ENCODE measurements around the gene SLC9A3. TPM values are rescaled to one million over a fixed set of nuclear protein-coding genes. Genes with fewer than 3 reads are reported as not detected.

The SLC9A3 gene
- polyA plus RNA-seq, 1 of the 3 experiments (the other 2 are of a cell fraction) = 1.9 TPM

DNA sequence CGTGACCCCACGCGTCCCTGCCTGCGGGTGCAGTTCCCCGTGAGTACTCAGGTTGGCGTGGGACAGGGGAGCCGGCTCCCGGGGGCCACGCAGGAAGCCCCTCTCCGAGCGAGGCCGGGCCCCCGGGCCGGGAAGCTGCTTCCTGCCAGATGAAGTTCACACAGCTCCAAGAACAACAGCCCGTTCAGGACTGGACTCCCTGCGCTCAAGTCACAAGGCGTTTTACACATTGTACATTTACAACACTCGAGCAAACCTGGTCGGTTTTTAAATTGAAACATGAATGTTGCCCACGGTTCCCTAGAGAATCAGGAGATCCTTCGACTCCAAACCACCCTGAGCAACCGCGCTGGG lies 22.4 kb downstream of the SLC9A3 start:
- Histone ChIP-seq H3K79me2 (ENCODE audit: insufficient read depth) (no peaks in the 10 kb centered on the region), H3K9me3 (no peaks in the 10 kb centered on the region), H3K36me3 (replicated peaks in 1 of 2; ENCODE audit: control insufficient read depth in 1 of 2, insufficient read depth in 2 of 2, low read length in 1 of 2) (no peaks in the 10 kb centered on the region), H3K9me2 (no peaks in the 10 kb centered on the region), H2AFZ (ENCODE audit: low read depth) (no peak overlapping the region), H3K27me3 (ENCODE audit: insufficient read depth) (peaks cover 22% of the 10 kb centered on the region; the same call in 1 of the 2 replicates), H3K4me2 (no peak overlapping the region), H3F3A (replicated peaks; ENCODE audit: insufficient read depth) (no peaks in the 10 kb centered on the region), H4K20me1 (ENCODE audit: insufficient read depth) (no peaks in the 10 kb centered on the region), H3K4me1 (ENCODE audit: control insufficient read depth in 1 of 2, insufficient read depth in 2 of 2, low read depth in 1 of 2, low read length in 1 of 2) (no peaks in the 10 kb centered on the region; a peak in 1 of 4 replicates), H3K4me3 (ENCODE audit: low read depth in 2 of 2, low read length in 1 of 2) (no peak overlapping the region), H3K9ac (no peak overlapping the region), H3K27ac (ENCODE audit: low read depth in 2 of 2, low read length in 1 of 2) (no peak overlapping the region)
- ChIA-PET CTCF (no interaction called here), POLR2A (no interaction called here)
- 73% methylated on average over 7 of the region's 23 CpGs for WGBS (ENCODE audit: low lambda C conversion rate)
- no peak for DNase-seq
- TF ChIP-seq, protein P1, sequence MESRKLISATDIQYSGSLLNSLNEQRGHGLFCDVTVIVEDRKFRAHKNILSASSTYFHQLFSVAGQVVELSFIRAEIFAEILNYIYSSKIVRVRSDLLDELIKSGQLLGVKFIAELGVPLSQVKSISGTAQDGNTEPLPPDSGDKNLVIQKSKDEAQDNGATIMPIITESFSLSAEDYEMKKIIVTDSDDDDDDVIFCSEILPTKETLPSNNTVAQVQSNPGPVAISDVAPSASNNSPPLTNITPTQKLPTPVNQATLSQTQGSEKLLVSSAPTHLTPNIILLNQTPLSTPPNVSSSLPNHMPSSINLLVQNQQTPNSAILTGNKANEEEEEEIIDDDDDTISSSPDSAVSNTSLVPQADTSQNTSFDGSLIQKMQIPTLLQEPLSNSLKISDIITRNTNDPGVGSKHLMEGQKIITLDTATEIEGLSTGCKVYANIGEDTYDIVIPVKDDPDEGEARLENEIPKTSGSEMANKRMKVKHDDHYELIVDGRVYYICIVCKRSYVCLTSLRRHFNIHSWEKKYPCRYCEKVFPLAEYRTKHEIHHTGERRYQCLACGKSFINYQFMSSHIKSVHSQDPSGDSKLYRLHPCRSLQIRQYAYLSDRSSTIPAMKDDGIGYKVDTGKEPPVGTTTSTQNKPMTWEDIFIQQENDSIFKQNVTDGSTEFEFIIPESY (IDR thresholded peaks at IDR 0.05; ENCODE audit: borderline replicate concordance, low read depth) = no peak
- TF ChIP-seq NFIC (IDR thresholded peaks at IDR 0.05; ENCODE audit: borderline replicate concordance) (no peak), RAD21 (IDR thresholded peaks at IDR 0.05; ENCODE audit: low read length) (no peak), EZH2phosphoT487 (IDR thresholded peaks at IDR 0.05; ENCODE audit: borderline replicate concordance, low read depth) (no peak), MXI1 (IDR thresholded peaks at IDR 0.05; ENCODE audit: low read depth, low read length) (no peak), RFX5 (IDR thresholded peaks at IDR 0.05; ENCODE audit: low read length) (no peak), FOXJ3 (CRISPR knock-in tag; IDR thresholded peaks at IDR 0.05) (no peak), GATA2 (CRISPR knock-in tag; IDR thresholded peaks at IDR 0.05) (no peak)

DNA sequence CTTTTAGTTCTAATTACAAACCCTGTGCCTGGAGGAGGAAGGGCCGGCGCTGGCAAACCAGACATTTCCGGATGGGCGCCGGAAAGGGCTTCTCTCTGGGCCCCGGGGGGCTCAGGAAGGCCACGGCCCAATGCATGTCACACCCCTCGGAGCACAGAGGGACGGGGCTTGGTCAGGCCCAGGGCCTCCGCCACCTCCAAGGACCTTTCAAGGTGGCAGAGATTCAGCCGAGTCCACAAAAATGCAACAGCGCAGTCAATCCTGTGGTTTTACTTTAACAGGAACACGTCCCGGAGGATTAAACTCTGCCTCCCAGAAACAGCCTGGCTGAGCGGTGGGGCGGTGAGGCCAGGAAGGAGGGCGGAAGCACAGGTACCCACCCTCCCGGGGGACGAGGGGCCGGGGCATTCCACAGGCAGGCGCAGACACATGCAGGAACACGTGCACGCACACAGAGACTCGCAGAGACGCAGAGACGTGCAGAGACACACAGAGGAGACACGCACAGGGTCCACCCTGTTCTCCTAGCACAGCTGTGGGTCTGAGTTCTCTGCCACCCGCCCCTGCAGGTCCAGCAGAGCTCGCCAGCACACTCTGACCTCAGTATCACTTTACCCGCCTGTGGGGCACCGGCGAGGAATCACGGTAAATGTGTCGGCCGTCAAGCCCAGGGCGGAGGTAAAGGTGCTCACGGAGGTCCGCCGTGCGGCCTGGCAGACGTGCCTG lies 23.0 kb downstream of the SLC9A3 start:
- no peaks in the 10 kb centered on the region for H3K36me3 ChIP-seq (replicated peaks in 1 of 2; ENCODE audit: control insufficient read depth in 1 of 2, insufficient read depth in 2 of 2, low read length in 1 of 2)
- TF ChIP-seq SIN3A (IDR thresholded peaks at IDR 0.05; ENCODE audit: borderline replicate concordance, low read depth, low read length) (no peak), GABPA (IDR thresholded peaks at IDR 0.05; ENCODE audit: low read depth) (no peak), EZH2phosphoT487 (IDR thresholded peaks at IDR 0.05; ENCODE audit: borderline replicate concordance, low read depth) (no peak), RCOR1 (IDR thresholded peaks at IDR 0.05; ENCODE audit: low read length) (no peak), FOXJ3 (CRISPR knock-in tag; IDR thresholded peaks at IDR 0.05) (no peak), POLR2AphosphoS5 (IDR thresholded peaks at IDR 0.05; ENCODE audit: low read depth, low read length) (no peak), YY1 (IDR thresholded peaks at IDR 0.05; ENCODE audit: low read depth) (no peak)
- TF ChIP-seq, protein P2, sequence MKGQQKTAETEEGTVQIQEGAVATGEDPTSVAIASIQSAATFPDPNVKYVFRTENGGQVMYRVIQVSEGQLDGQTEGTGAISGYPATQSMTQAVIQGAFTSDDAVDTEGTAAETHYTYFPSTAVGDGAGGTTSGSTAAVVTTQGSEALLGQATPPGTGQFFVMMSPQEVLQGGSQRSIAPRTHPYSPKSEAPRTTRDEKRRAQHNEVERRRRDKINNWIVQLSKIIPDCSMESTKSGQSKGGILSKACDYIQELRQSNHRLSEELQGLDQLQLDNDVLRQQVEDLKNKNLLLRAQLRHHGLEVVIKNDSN (IDR thresholded peaks at IDR 0.05; ENCODE audit: borderline replicate concordance, low read depth) = no peak
- no peaks in the 10 kb centered on the region; a peak in 1 of 4 replicates for H3K4me1 ChIP-seq (ENCODE audit: control insufficient read depth in 1 of 2, insufficient read depth in 2 of 2, low read depth in 1 of 2, low read length in 1 of 2)
- no peak overlapping the region for H3K4me3 ChIP-seq (ENCODE audit: low read depth in 2 of 2, low read length in 1 of 2)
- 57% methylated on average over 9 of the region's 41 CpGs for WGBS (ENCODE audit: low lambda C conversion rate)
- H3K9me2 ChIP-seq = no peaks in the 10 kb centered on the region
- H3K79me2 ChIP-seq (ENCODE audit: insufficient read depth) = no peaks in the 10 kb centered on the region
- peaks cover 23% of the 10 kb centered on the region; the same call in 1 of the 2 replicates for H3K27me3 ChIP-seq (ENCODE audit: insufficient read depth)
- CTCF ChIA-PET = no interaction called here
- no peak overlapping the region for H3K9ac ChIP-seq
- POLR2A ChIA-PET = no interaction called here
- H3K4me2 ChIP-seq = no peak overlapping the region
- no peak for DNase-seq
- H4K20me1 ChIP-seq (ENCODE audit: insufficient read depth) = no peaks in the 10 kb centered on the region
- H3K9me3 ChIP-seq = no peaks in the 10 kb centered on the region
- no peak overlapping the region for H2AFZ ChIP-seq (ENCODE audit: low read depth)
- H3K27ac ChIP-seq (ENCODE audit: low read depth in 2 of 2, low read length in 1 of 2) = no peak overlapping the region
- H3F3A ChIP-seq (replicated peaks; ENCODE audit: insufficient read depth) = no peaks in the 10 kb centered on the region
